CD4-positive, alpha-beta T cell (primary cell): ENCODE data around the gene PNPLA7. TPM values are rescaled to one million over a fixed set of nuclear protein-coding genes. Genes with fewer than 3 reads are reported as not detected.

Source experiments
- ATAC-seq: fragments of 200-7000 bp; cut with Tn5 transposase; one replicate; pipeline ENCODE4 v1.10.0; 2022; ENCODE audit warnings: mild to moderate bottlenecking; ENCODE audit not compliant: poor library complexity
- CTCF ChIA-PET: fragments of 350-600 bp; sonication (Branson Sonifier 250); formaldehyde crosslinking; loops from one replicate; lab custom pipeline; 2021; ENCODE audit warnings: antibody characterized with exemption, inconsistent platforms; lab: Charles Lee
- POLR2A ChIA-PET: fragments of 350-600 bp; sonication (Branson Sonifier 250); formaldehyde crosslinking; loops from one replicate; lab custom pipeline; 2021; ENCODE audit warnings: antibody characterized with exemption, inconsistent platforms; lab: Charles Lee
- DNase-seq, 14 experiments: peaks; one replicate each; pipeline ENCODE4 v3.0.0-alpha.2; 2013 to 2020; ENCODE audit warnings: mixed read lengths in 2 of 14
- H3K27ac ChIP-seq, 2 donors: one replicate each; pipeline versions ENCODE4 v1.5.1 to v1.7.0; 2013; ENCODE audit warnings: low read length in 2 of 2, low read depth in 1 of 2, mild to moderate bottlenecking in 1 of 2
- H3K27me3 ChIP-seq, 2 experiments: 1 replicate in 1 of 2; 2 replicates in 1 of 2; pipeline versions ENCODE4 v1.6.1 to v1.7.0; 2013; ENCODE audit warnings: low read length in 2 of 2, control low read depth in 1 of 2, mild to moderate bottlenecking in 1 of 2, moderate library complexity in 1 of 2; ENCODE audit not compliant: insufficient read depth in 2 of 2, control insufficient read depth in 1 of 2
- H3K36me3 ChIP-seq: one replicate; pipeline ENCODE4 v1.6.1; 2013; ENCODE audit warnings: low read length, control low read depth; ENCODE audit not compliant: insufficient read depth
- H3K4me1 ChIP-seq: one replicate; pipeline ENCODE4 v1.6.1; 2013; ENCODE audit warnings: low read length, control low read depth; ENCODE audit not compliant: insufficient read depth
- H3K4me3 ChIP-seq: one replicate; pipeline ENCODE4 v1.5.1; 2013; ENCODE audit warnings: mild to moderate bottlenecking, low read length, moderate library complexity
- H3K9me3 ChIP-seq, 2 experiments: 1 replicate in 1 of 2; 2 replicates in 1 of 2; pipeline versions ENCODE4 v1.6.1 to v1.7.0; 2013; ENCODE audit warnings: low read length in 2 of 2, mild to moderate bottlenecking in 2 of 2, control low read depth in 1 of 2, moderate library complexity in 1 of 2; ENCODE audit not compliant: control insufficient read depth in 1 of 2, insufficient read depth in 1 of 2
- H3K27ac Mint-ChIP-seq: one replicate; pipeline ENCODE4 v1.8.0; 2020; ENCODE audit warnings: mixed read lengths
- H3K27me3 Mint-ChIP-seq: one replicate; pipeline ENCODE4 v1.8.0; 2021; ENCODE audit warnings: mixed read lengths
- H3K36me3 Mint-ChIP-seq: one replicate; pipeline ENCODE4 v1.8.0; 2021; ENCODE audit warnings: low read depth, mixed read lengths
- H3K4me1 Mint-ChIP-seq: one replicate; pipeline ENCODE4 v1.8.0; 2021; ENCODE audit warnings: low read depth, mixed read lengths
- H3K4me3 Mint-ChIP-seq: one replicate; pipeline ENCODE4 v1.8.0; 2020; ENCODE audit warnings: mild to moderate bottlenecking, mixed read lengths
- H3K9me3 Mint-ChIP-seq: one replicate; pipeline ENCODE4 v1.8.0; 2020; ENCODE audit warnings: mixed read lengths
- intact Hi-C, 2 experiments: fragments of 100-400 bp; cut with DNase I in 1 of 2; cut with micrococcal nuclease in 1 of 2; formaldehyde crosslinking; loops; one replicate each; pipeline versions ENCODE4 v1.15.1 to v1.9.0; 2023 to 2025; cut with DNase I, micrococcal nuclease
- total RNA-seq, 174 experiments: library from RNA in 2 of 174; stranded (reverse) in 2 of 174; gene quantifications; one replicate each; pipeline ENCODE4 v1.2.3 and lab custom pipeline; 2021 to 2026
- TF ChIP-seq, protein P1 (sequence below): fragments of 200-600 bp; IDR thresholded peaks from one replicate; pipeline ENCODE4 v1.8.0; 2022; ENCODE audit warnings: antibody characterized with exemption, mild to moderate bottlenecking

The PNPLA7 gene
- total RNA-seq, 2 experiments from 2014 or later = 7.8 to 8.4 TPM

GRCh38 chr9:137499858-137500661 is 50.1 kb downstream of the PNPLA7 start:
- no peak for DNase-seq
- ATAC-seq = no peak
- no peaks in the 10 kb centered on the region for H3K36me3 ChIP-seq
- H3K4me3 ChIP-seq = no peak overlapping the region
- peaks cover 0 to 29% of the 10 kb centered on the region in 2 experiments for H3K9me3 ChIP-seq
- Mint-ChIP-seq H3K9me3 (no peaks in the 10 kb centered on the region), H3K36me3 (no peaks in the 10 kb centered on the region), H3K4me1 (no peaks in the 10 kb centered on the region), H3K27me3 (no peaks in the 10 kb centered on the region), H3K27ac (no peak overlapping the region), H3K4me3 (no peak overlapping the region)
- intact Hi-C loops = no loop called here
- H3K27ac ChIP-seq = no peak overlapping the region
- no peaks in the 10 kb centered on the region for H3K27me3 ChIP-seq
- ChIA-PET CTCF (no interaction called here), POLR2A (no interaction called here)
- no peaks in the 10 kb centered on the region for H3K4me1 ChIP-seq
- TF ChIP-seq, protein P1, sequence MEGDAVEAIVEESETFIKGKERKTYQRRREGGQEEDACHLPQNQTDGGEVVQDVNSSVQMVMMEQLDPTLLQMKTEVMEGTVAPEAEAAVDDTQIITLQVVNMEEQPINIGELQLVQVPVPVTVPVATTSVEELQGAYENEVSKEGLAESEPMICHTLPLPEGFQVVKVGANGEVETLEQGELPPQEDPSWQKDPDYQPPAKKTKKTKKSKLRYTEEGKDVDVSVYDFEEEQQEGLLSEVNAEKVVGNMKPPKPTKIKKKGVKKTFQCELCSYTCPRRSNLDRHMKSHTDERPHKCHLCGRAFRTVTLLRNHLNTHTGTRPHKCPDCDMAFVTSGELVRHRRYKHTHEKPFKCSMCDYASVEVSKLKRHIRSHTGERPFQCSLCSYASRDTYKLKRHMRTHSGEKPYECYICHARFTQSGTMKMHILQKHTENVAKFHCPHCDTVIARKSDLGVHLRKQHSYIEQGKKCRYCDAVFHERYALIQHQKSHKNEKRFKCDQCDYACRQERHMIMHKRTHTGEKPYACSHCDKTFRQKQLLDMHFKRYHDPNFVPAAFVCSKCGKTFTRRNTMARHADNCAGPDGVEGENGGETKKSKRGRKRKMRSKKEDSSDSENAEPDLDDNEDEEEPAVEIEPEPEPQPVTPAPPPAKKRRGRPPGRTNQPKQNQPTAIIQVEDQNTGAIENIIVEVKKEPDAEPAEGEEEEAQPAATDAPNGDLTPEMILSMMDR = no peak

DNA sequence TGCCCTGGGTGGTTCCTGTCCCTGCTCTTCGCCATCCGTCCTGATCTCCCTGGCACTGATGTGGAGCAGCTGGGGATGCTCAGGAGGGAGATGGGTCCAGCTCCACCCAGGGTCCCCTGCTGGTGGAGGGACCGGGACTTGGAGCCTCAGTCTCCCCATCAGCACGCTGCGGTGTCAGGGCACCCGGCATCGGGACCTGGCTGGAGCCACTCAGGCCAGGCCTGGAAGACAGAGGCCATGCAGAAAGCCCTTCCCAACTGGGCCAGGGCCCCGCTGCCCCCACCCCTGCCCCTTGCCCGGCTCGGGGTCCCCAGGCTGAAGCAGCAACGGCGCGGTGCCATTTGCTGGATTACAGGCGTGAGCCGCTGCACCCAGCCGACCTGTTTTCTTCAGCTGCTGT is 50.8 kb downstream of the PNPLA7 start:
- ATAC-seq (no peak), DNase-seq (no peak)
- Mint-ChIP-seq H3K27me3 (no peaks in the 10 kb centered on the region), H3K4me3 (no peak overlapping the region), H3K4me1 (no peaks in the 10 kb centered on the region), H3K27ac (no peak overlapping the region), H3K9me3 (no peaks in the 10 kb centered on the region), H3K36me3 (no peaks in the 10 kb centered on the region)
- ChIA-PET POLR2A (no interaction called here), CTCF (no interaction called here)
- Histone ChIP-seq H3K4me3 (no peak overlapping the region), H3K27ac (no peak overlapping the region), H3K27me3 (no peaks in the 10 kb centered on the region), H3K9me3 (peaks cover 0 to 29% of the 10 kb centered on the region in 2 experiments), H3K36me3 (no peaks in the 10 kb centered on the region), H3K4me1 (no peaks in the 10 kb centered on the region)
- intact Hi-C loops = no loop called here
- TF ChIP-seq, protein P1 = no peak

- no peak overlapping the region for H3K27ac Mint-ChIP-seq
- H3K27me3 Mint-ChIP-seq = no peaks in the 10 kb centered on the region
- ATAC-seq (no peak), DNase-seq (no peak)
- Histone ChIP-seq H3K27me3 (no peaks in the 10 kb centered on the region), H3K9me3 (peaks cover 0 to 29% of the 10 kb centered on the region in 2 experiments), H3K27ac (no peak overlapping the region), H3K36me3 (no peaks in the 10 kb centered on the region), H3K4me1 (no peaks in the 10 kb centered on the region), H3K4me3 (no peak overlapping the region)
- no peaks in the 10 kb centered on the region for H3K9me3 Mint-ChIP-seq
- intact Hi-C loops = no loop called here
- POLR2A ChIA-PET = no interaction called here
- H3K4me3 Mint-ChIP-seq = no peak overlapping the region
- CTCF ChIA-PET = no interaction called here
- peaks cover 5% of the 10 kb centered on the region for H3K4me1 Mint-ChIP-seq
- H3K36me3 Mint-ChIP-seq = no peaks in the 10 kb centered on the region
- TF ChIP-seq, protein P1 = no peak
These were observed 51.5 kb downstream of the PNPLA7 start for GRCh38 chr9:137498720-137499150.
